OCI-LY1 (cell line): ENCODE measurements around the gene ACAT2.
A peak's percentile ranks its signal among the peaks of the same experiment; 100 is the strongest.

Experiments
- H2AFZ ChIP-seq: fragments of 200-600 bp; sonication (generic), shearing (Covaris generic); 2 replicates; pipeline ENCODE4 v1.6.0; 2014; ENCODE audit warnings: antibody characterized with exemption, mild to moderate bottlenecking, low read length
- H3F3A ChIP-seq: fragments of 200-600 bp; sonication (generic), shearing (Covaris generic); 2 replicates; pipeline ENCODE4 v1.6.0; 2014; ENCODE audit warnings: mild to moderate bottlenecking, antibody characterized with exemption, low read length, moderate library complexity; ENCODE audit not compliant: insufficient read depth
- H3K27ac ChIP-seq: fragments of 200-600 bp; sonication (generic); 2 replicates; pipeline ENCODE4 v1.5.1; 2014; ENCODE audit warnings: low read length, mixed run types, mild to moderate bottlenecking, low read depth; ENCODE audit not compliant: poor library complexity, severe bottlenecking
- H3K27me3 ChIP-seq: fragments of 200-600 bp; sonication (generic); 2 replicates; pipeline ENCODE4 v1.6.0; 2014; ENCODE audit warnings: antibody characterized with exemption, mild to moderate bottlenecking, low read length, moderate library complexity; ENCODE audit not compliant: insufficient read depth
- H3K36me3 ChIP-seq: fragments of 200-600 bp; sonication (generic); 2 replicates; pipeline ENCODE4 v1.6.1; 2014; ENCODE audit warnings: mild to moderate bottlenecking, antibody characterized with exemption, low read length, moderate library complexity, mixed read lengths; ENCODE audit not compliant: insufficient read depth
- H3K4me1 ChIP-seq: fragments of 200-600 bp; sonication (generic); 2 replicates; pipeline ENCODE4 v1.5.1; 2014; ENCODE audit warnings: mild to moderate bottlenecking, low read length, moderate library complexity; ENCODE audit not compliant: insufficient read depth, severe bottlenecking
- H3K4me2 ChIP-seq: fragments of 200-600 bp; sonication (generic), shearing (Covaris generic); 2 replicates; pipeline ENCODE4 v1.6.1; 2014; ENCODE audit warnings: low read length
- H3K4me3 ChIP-seq: fragments of 200-600 bp; sonication (generic); 2 replicates; pipeline ENCODE4 v1.5.1; 2014; ENCODE audit warnings: low read length, low read depth, mild to moderate bottlenecking, mixed read lengths; ENCODE audit not compliant: poor library complexity, severe bottlenecking
- H3K79me2 ChIP-seq: fragments of 200-600 bp; shearing (Covaris generic); 2 replicates; pipeline ENCODE4 v1.6.1; 2016; ENCODE audit warnings: mixed run types, low read length, mixed read lengths; ENCODE audit not compliant: insufficient read depth
- H3K9ac ChIP-seq: fragments of 200-600 bp; sonication (generic), shearing (Covaris generic); 2 replicates; pipeline ENCODE4 v1.6.1; 2014; ENCODE audit warnings: mild to moderate bottlenecking, low read length, mixed read lengths
- H3K9me2 ChIP-seq: fragments of 200-600 bp; sonication (generic), shearing (Covaris generic); 2 replicates; pipeline ENCODE4 v1.6.1; 2014; ENCODE audit warnings: low read depth, mild to moderate bottlenecking, low read length, mixed read lengths
- H3K9me3 ChIP-seq: fragments of 200-600 bp; shearing (Covaris generic); 2 replicates; pipeline ENCODE4 v1.6.1; 2014; ENCODE audit warnings: low read length, mixed read lengths
- H4K20me1 ChIP-seq: fragments of 200-600 bp; sonication (generic), shearing (Covaris generic); 2 replicates; pipeline ENCODE4 v1.6.0; 2016; ENCODE audit warnings: mild to moderate bottlenecking, low read length; ENCODE audit not compliant: insufficient read depth
- CTCF ChIP-seq: fragments of 200-600 bp; sonication (generic), shearing (Covaris generic); IDR thresholded peaks from 2 replicates; pipeline ENCODE4 v1.5.1; 2017; ENCODE audit warnings: mild to moderate bottlenecking, antibody characterized with exemption, low read length, moderate library complexity, mixed read lengths
- EZH2 ChIP-seq: fragments of 200-600 bp; sonication (generic), shearing (Covaris generic); IDR thresholded peaks from 2 replicates; pipeline ENCODE4 v1.8.0; 2017; ENCODE audit warnings: borderline replicate concordance, mixed run types, mild to moderate bottlenecking, antibody characterized with exemption, low read length, moderate library complexity, mixed read lengths

The ACAT2 gene

GRCh38 chr6:159756508-159756907 lies 5.3 kb upstream of the ACAT2 start:
- Histone ChIP-seq H3K4me3 (no peak overlapping the region), H3F3A (peaks cover 5% of the 10 kb centered on the region; the same call in 1 of the 2 replicates), H3K9me2 (no peaks in the 10 kb centered on the region), H3K4me1 (peaks cover 16% of the 10 kb centered on the region), H2AFZ (no peak overlapping the region), H3K27ac (no peak overlapping the region), H3K9ac (no peak overlapping the region), H4K20me1 (no peaks in the 10 kb centered on the region; the same call in 1 of the 2 replicates), H3K79me2 (no peaks in the 10 kb centered on the region), H3K9me3 (no peaks in the 10 kb centered on the region), H3K4me2 (no peak overlapping the region), H3K36me3 (peaks cover 71% of the 10 kb centered on the region), H3K27me3 (no peaks in the 10 kb centered on the region)
- TF ChIP-seq CTCF (no peak), EZH2 (no peak)

- Histone ChIP-seq H3K36me3 (peaks cover 59% of the 10 kb centered on the region), H2AFZ (no peak overlapping the region), H3K4me1 (peaks cover 23% of the 10 kb centered on the region), H3F3A (peaks cover 5% of the 10 kb centered on the region; the same call in 1 of the 2 replicates), H3K4me2 (no peak overlapping the region), H3K9me3 (no peaks in the 10 kb centered on the region), H4K20me1 (no peaks in the 10 kb centered on the region), H3K4me3 (no peak overlapping the region), H3K27me3 (no peaks in the 10 kb centered on the region), H3K27ac (no peak overlapping the region), H3K79me2 (no peaks in the 10 kb centered on the region), H3K9me2 (no peaks in the 10 kb centered on the region), H3K9ac (no peak overlapping the region)
- TF ChIP-seq CTCF, result no peak
- TF ChIP-seq EZH2, result no peak
These were observed 3.5 kb upstream of the ACAT2 start for GRCh38 chr6:159758031-159759001.

- Histone ChIP-seq H3K4me2 (no peak overlapping the region), H3K4me3 (no peak overlapping the region), H3K9me3 (no peaks in the 10 kb centered on the region), H3K9me2 (no peaks in the 10 kb centered on the region), H2AFZ (no peak overlapping the region), H3K27ac (peak overlapping the region; percentile 38), H3K4me1 (peaks cover 24% of the 10 kb centered on the region), H3F3A (peaks cover 5% of the 10 kb centered on the region; the same call in 1 of the 2 replicates), H3K36me3 (peaks cover 56% of the 10 kb centered on the region), H4K20me1 (no peaks in the 10 kb centered on the region), H3K79me2 (no peaks in the 10 kb centered on the region), H3K27me3 (no peaks in the 10 kb centered on the region), H3K9ac (no peak overlapping the region)
- TF ChIP-seq CTCF (no peak), EZH2 (no peak)
These were observed 2.2 kb upstream of the ACAT2 start for GRCh38 chr6:159759645-159760044.
